ENCODE results near the gene ATP6V0E1.

DNA sequence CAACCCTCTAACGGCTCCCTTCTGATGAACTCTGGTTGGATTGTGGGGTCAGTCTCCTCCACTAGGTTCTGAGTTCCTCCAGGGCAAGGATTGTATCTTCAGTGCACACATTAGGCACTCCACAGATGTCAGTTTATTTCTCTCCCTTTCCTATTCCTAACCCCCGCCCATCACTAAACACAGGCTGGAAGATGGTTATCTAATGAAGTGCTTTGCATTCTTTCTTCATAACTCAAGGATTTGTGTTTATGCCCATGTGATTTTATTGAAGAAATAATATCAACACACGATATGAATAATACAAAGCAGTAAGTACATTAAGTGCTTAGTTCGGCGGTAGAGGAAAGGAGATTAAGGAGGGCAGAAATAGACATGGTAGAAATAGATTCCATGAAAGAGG lies 68.2 kb downstream of the ATP6V0E1 start:
- TF ChIP-seq, protein P1, sequence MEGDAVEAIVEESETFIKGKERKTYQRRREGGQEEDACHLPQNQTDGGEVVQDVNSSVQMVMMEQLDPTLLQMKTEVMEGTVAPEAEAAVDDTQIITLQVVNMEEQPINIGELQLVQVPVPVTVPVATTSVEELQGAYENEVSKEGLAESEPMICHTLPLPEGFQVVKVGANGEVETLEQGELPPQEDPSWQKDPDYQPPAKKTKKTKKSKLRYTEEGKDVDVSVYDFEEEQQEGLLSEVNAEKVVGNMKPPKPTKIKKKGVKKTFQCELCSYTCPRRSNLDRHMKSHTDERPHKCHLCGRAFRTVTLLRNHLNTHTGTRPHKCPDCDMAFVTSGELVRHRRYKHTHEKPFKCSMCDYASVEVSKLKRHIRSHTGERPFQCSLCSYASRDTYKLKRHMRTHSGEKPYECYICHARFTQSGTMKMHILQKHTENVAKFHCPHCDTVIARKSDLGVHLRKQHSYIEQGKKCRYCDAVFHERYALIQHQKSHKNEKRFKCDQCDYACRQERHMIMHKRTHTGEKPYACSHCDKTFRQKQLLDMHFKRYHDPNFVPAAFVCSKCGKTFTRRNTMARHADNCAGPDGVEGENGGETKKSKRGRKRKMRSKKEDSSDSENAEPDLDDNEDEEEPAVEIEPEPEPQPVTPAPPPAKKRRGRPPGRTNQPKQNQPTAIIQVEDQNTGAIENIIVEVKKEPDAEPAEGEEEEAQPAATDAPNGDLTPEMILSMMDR (IDR thresholded peaks at IDR 0.05): no peak
- TF ChIP-seq, protein P2, sequence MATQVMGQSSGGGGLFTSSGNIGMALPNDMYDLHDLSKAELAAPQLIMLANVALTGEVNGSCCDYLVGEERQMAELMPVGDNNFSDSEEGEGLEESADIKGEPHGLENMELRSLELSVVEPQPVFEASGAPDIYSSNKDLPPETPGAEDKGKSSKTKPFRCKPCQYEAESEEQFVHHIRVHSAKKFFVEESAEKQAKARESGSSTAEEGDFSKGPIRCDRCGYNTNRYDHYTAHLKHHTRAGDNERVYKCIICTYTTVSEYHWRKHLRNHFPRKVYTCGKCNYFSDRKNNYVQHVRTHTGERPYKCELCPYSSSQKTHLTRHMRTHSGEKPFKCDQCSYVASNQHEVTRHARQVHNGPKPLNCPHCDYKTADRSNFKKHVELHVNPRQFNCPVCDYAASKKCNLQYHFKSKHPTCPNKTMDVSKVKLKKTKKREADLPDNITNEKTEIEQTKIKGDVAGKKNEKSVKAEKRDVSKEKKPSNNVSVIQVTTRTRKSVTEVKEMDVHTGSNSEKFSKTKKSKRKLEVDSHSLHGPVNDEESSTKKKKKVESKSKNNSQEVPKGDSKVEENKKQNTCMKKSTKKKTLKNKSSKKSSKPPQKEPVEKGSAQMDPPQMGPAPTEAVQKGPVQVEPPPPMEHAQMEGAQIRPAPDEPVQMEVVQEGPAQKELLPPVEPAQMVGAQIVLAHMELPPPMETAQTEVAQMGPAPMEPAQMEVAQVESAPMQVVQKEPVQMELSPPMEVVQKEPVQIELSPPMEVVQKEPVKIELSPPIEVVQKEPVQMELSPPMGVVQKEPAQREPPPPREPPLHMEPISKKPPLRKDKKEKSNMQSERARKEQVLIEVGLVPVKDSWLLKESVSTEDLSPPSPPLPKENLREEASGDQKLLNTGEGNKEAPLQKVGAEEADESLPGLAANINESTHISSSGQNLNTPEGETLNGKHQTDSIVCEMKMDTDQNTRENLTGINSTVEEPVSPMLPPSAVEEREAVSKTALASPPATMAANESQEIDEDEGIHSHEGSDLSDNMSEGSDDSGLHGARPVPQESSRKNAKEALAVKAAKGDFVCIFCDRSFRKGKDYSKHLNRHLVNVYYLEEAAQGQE (IDR thresholded peaks at IDR 0.05; ENCODE audit: insufficient read depth in 1 of 2, low read depth in 2 of 2, low read length in 1 of 2): no peak
- TF ChIP-seq TCF7L2 (IDR thresholded peaks at IDR 0.05; ENCODE audit: low read depth, low read length) (no peak), POLR2AphosphoS5 (IDR thresholded peaks at IDR 0.05; ENCODE audit: low read depth, low read length) (no peak)
